ENCODE measurements around the gene ELMO3.

The ELMO3 gene

GRCh38 chr16:67191411-67191994 is 7.4 kb upstream of the ELMO3 start:
- no peak for DNase-seq (ENCODE audit: low read depth)
- H3K4me3 ChIP-seq (ENCODE audit: low read depth, low read length) = peak overlapping the region; percentile 99

- H3K4me3 ChIP-seq (ENCODE audit: low read depth, low read length) = peak within 1 kb of the TSS; percentile 99
- no peak for DNase-seq (ENCODE audit: low read depth)
Observed at GRCh38 chr16:67191995-67192681, 6.8 kb upstream of the ELMO3 start, which contains the start of gene E2F4. TSS of gene E2F4 (plus strand) at chr16:67192155. CDS start at chr16:67192228, 73 bp downstream.

- H3K4me3 ChIP-seq (ENCODE audit: low read depth, low read length) = peak overlapping the region; percentile 99
- no peak for DNase-seq (ENCODE audit: low read depth)
Observed at GRCh38 chr16:67192781-67193361, 6.1 kb upstream of the ELMO3 start.

- H3K4me3 ChIP-seq (ENCODE audit: low read depth, low read length) = peak overlapping the region; percentile 99
- no peak for DNase-seq (ENCODE audit: low read depth)
Observed at GRCh38 chr16:67193536-67193935, 5.4 kb upstream of the ELMO3 start.

- H3K4me3 ChIP-seq (ENCODE audit: low read depth, low read length) = no peak overlapping the region
- no peak for DNase-seq (ENCODE audit: low read depth)
Observed at GRCh38 chr16:67194260-67194659, 4.7 kb upstream of the ELMO3 start.

- DNase-seq (ENCODE audit: low read depth) = no peak
- no peak overlapping the region for H3K4me3 ChIP-seq (ENCODE audit: low read depth, low read length)
Observed at GRCh38 chr16:67195676-67196075, 3.3 kb upstream of the ELMO3 start.

- H3K4me3 ChIP-seq (ENCODE audit: low read depth, low read length) = no peak overlapping the region
- no peak for DNase-seq (ENCODE audit: low read depth)
Observed at GRCh38 chr16:67196881-67197280, 2.0 kb upstream of the ELMO3 start.

- no peak for DNase-seq (ENCODE audit: low read depth)
- H3K4me3 ChIP-seq (ENCODE audit: low read depth, low read length) = no peak overlapping the region
Observed at GRCh38 chr16:67197704-67198103, 1.2 kb upstream of the ELMO3 start.

GRCh38 chr16:67198238-67198734 is 645 bp upstream of the ELMO3 start:
- no peak overlapping the region for H3K4me3 ChIP-seq (ENCODE audit: low read depth, low read length)

GRCh38 chr16:67199808-67200198 is 872 bp downstream of the ELMO3 start:
- no peak for DNase-seq (ENCODE audit: low read depth)
- no peak overlapping the region for H3K4me3 ChIP-seq (ENCODE audit: low read depth, low read length)

More at GRCh38 chr16:67198238-67198734, 645 bp upstream of the ELMO3 start:
- no peak for DNase-seq (ENCODE audit: low read depth)

GRCh38 chr16:67200491-67200890 is 1.6 kb downstream of the ELMO3 start:
- no peak overlapping the region for H3K4me3 ChIP-seq (ENCODE audit: low read depth, low read length)
- DNase-seq (ENCODE audit: low read depth) = no peak

GRCh38 chr16:67201411-67202345 is 2.7 kb downstream of the ELMO3 start:
- no peak overlapping the region for H3K4me3 ChIP-seq (ENCODE audit: low read depth, low read length)
- no peak for DNase-seq (ENCODE audit: low read depth)

GRCh38 chr16:67202426-67202825 is 3.5 kb downstream of the ELMO3 start:
- H3K4me3 ChIP-seq (ENCODE audit: low read depth, low read length) = no peak overlapping the region

GRCh38 chr16:67202956-67203493 is 4.1 kb downstream of the ELMO3 start:
- no peak overlapping the region for H3K4me3 ChIP-seq (ENCODE audit: low read depth, low read length)

More at GRCh38 chr16:67202426-67202825, 3.5 kb downstream of the ELMO3 start:
- no peak for DNase-seq (ENCODE audit: low read depth)

GRCh38 chr16:67204076-67204475 is 5.1 kb downstream of the ELMO3 start:
- DNase-seq (ENCODE audit: low read depth) = no peak

More at GRCh38 chr16:67202956-67203493, 4.1 kb downstream of the ELMO3 start:
- no peak for DNase-seq (ENCODE audit: low read depth)

GRCh38 chr16:67206129-67206837 is 7.4 kb downstream of the ELMO3 start:
- no peak overlapping the region for H3K4me3 ChIP-seq (ENCODE audit: low read depth, low read length)
- DNase-seq (ENCODE audit: low read depth) = no peak

More at GRCh38 chr16:67204076-67204475, 5.1 kb downstream of the ELMO3 start:
- H3K4me3 ChIP-seq (ENCODE audit: low read depth, low read length) = no peak overlapping the region

GRCh38 chr16:67206838-67207248 is 7.9 kb downstream of the ELMO3 start:
- no peak overlapping the region for H3K4me3 ChIP-seq (ENCODE audit: low read depth, low read length)
- no peak for DNase-seq (ENCODE audit: low read depth)

- H3K4me3 ChIP-seq (ENCODE audit: low read depth, low read length) = no peak overlapping the region
- no peak for DNase-seq (ENCODE audit: low read depth)
Observed at GRCh38 chr16:67207249-67208091, 8.5 kb downstream of the ELMO3 start.

All from skeletal muscle cell (primary cell).